ENCODE measurements around the gene GRIFIN.

GRIFIN gene, protein sequence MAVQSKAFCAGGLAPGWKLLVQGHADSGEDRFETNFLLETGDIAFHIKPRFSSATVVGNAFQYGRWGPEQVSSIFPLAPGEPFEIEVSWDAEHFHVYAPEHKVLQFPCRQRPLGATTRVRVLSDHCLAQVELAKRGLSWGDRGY

DNA sequence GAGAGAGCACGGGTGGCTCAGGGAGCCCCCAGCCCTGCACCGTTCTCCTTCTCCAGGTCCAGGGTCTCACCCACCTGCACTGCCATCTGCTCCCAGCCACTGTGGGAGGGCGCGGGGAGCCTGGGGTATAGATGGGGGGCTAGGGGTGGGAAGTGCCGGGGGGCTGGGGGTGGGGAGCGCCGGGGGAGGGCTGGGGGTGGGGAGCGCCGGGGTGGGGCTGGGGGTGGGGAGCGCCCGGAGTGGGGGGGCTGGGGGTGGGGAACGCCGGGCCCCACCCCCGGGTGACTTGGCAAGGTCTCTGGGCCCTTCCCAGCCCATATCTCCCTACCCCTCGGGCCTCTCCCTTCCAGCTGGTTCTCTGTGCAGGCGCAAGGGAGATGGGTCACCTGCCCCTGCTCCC lies at the start of gene GRIFIN:
Gene GRIFIN, minus strand, starts transcription at position 101 of the 400 bp plus-strand sequence. Its CDS starts 15 bp downstream, at position 86.
- DNase-seq (ENCODE audit: low read depth): no peak
- no peak within 1 kb of the TSS for H3K4me3 ChIP-seq (ENCODE audit: low read length)

DNA sequence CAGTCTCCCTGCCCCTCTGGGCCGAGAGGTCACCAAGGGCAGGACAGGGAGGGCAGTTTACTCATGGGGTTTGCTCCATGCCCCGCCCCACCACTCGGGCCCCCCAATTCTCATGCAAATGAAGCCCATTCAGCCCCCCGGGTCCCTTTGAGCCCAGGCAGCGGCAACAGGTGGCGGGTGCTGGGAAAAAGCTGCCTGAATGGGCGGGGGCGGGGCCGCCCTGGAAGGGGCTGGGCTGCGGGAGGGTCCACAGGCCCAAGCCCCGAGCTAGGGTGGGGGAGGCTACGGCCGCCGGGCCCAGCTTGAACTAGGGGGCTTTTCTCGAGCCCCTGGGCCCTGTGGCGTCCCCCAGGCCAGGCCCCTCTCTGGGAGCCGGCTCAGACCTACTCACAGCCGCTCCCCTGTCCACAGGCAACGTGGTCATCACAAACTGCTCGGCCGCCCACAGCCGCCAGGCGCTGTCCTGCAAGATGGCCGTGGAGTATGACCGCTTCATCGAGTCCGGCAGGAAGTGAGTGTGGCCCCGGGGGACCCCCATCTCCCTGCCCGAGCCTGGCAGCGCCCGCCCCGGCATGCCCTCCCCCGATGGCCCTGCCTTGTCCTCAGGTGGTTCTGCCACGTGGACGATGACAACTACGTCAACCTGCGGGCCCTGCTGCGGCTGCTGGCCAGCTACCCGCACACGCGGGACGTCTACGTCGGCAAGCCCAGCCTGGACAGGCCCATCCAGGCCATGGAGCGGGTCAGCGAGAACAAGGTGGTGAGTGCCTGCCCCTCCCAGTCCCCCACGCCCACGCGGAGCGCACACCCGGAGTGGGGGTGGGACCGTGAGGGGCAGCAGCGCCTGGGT lies 48.8 kb upstream of the GRIFIN start:
- TF ChIP-seq, protein P1, sequence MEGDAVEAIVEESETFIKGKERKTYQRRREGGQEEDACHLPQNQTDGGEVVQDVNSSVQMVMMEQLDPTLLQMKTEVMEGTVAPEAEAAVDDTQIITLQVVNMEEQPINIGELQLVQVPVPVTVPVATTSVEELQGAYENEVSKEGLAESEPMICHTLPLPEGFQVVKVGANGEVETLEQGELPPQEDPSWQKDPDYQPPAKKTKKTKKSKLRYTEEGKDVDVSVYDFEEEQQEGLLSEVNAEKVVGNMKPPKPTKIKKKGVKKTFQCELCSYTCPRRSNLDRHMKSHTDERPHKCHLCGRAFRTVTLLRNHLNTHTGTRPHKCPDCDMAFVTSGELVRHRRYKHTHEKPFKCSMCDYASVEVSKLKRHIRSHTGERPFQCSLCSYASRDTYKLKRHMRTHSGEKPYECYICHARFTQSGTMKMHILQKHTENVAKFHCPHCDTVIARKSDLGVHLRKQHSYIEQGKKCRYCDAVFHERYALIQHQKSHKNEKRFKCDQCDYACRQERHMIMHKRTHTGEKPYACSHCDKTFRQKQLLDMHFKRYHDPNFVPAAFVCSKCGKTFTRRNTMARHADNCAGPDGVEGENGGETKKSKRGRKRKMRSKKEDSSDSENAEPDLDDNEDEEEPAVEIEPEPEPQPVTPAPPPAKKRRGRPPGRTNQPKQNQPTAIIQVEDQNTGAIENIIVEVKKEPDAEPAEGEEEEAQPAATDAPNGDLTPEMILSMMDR (IDR thresholded peaks at IDR 0.05; ENCODE audit: insufficient read depth, low read depth, low read length, missing control alignments): no peak
- no peak for DNase-seq (ENCODE audit: low read depth)
- no peak overlapping the region for H3K4me3 ChIP-seq (ENCODE audit: low read length)

More for the DNA sequence above, at the start of gene GRIFIN:
- TF ChIP-seq, protein P1 (IDR thresholded peaks at IDR 0.05; ENCODE audit: insufficient read depth, low read depth, low read length, missing control alignments): no peak

DNA sequence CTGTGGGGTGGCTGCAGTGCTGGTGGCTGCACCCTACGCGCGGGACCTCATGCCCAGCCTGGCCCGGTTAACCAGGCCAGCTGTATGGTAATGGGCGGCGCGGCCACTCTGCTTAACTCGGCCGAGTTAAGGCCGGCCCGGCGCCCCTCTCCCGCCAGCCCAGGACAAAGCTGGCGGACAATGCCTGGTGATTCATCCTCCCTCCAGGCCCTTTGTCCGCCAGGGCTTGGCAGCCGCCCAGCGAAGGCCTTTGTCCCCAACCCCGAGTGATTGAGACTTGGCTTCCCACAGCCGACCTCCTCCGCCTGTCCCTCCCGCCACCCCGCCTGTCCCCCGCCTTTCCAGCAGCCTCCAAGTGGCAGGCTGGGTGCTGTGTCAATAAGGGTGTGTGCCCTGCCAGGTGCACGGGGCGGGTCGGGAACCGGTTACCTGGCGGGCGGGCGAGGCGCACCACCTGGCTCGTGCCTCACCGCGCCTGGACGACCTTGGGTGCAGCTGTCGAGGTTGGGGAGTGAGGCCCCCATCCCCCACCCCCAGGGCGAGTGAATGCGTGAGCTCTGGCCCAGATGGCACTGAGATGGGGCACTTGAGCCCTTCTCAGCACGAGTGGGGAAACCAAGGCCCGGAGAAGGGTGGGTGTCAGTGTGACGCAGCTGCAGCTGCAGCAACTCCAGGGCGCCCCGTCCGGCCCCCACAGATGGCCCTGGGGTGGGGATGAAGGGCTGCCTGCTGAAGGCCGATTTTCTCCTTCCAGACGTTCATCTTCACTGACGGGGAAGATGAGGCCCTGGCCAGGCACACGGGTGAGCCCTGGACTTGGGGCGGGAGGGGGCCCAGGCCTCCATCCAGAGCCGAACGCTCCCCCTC lies 48.0 kb upstream of the GRIFIN start:
- DNase-seq (ENCODE audit: low read depth): peak; percentile 85
- TF ChIP-seq, protein P1 (IDR thresholded peaks at IDR 0.05; ENCODE audit: insufficient read depth, low read depth, low read length, missing control alignments): no peak
- H3K4me3 ChIP-seq (ENCODE audit: low read length): peak overlapping the region; percentile 25

DNA sequence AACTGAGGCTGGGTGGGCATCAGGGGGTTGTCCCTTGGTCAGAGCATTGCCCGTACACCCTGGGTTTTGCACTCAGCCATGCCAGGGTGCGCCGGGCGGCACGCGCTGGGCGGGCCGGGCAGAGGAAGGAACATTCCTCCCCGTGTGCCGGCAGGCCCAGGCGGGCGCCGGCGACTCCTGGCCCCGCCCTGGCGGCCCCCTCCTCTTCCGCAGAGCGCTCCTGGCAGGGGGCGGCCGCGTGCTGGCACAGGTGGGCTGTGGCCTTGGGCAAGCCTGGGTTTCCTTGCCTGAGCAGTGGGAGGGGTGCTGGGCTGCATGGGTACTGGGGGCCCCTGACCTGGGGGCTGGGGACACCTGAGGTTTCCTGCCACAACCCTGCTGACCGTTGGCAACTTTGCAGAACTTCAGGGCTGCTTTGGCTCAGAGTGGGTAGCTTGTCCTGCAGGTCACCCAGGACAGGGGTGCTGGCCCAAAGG lies 47.3 kb upstream of the GRIFIN start:
- peak overlapping the region; percentile 25 for H3K4me3 ChIP-seq (ENCODE audit: low read length)
- TF ChIP-seq, protein P1 (IDR thresholded peaks at IDR 0.05; ENCODE audit: insufficient read depth, low read depth, low read length, missing control alignments): no peak
- peak; percentile 88 for DNase-seq (ENCODE audit: low read depth)

DNA sequence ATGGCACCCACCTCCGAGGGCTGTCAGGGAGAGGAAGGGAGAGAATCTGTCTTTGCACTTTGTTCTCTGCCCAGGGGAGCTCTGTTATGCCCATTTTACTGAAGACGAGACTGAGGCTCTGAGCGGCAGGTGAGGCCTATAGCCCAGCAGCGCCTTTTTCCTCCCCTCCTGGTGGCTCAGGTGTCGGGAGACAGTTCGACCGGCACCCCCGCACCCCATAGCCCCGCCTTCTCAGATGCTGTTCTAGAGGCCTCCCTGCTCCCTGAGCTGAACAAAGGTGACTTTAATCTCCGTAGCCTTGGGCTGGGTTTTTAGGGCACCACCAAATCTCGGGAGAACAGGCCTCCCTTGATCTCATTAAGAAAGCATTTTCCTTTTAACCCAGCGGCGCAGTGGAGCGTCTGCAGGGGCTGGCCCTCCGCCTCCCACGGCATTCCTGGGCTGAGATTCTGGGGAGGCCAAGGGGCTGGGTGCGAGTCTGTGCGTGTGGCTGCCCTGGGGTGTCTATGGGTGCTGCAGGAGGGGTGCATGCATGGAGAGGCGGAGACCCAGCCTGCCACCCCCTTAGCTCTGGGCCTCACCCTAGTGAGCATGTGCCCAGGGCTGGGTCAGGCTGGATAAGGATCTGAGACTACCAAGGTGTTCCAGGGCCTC lies 46.7 kb upstream of the GRIFIN start:
- peak; percentile 97 for DNase-seq (ENCODE audit: low read depth)
- H3K4me3 ChIP-seq (ENCODE audit: low read length): peak overlapping the region; percentile 68

More for the DNA sequence above, 46.7 kb upstream of the GRIFIN start:
- TF ChIP-seq, protein P1 (IDR thresholded peaks at IDR 0.05; ENCODE audit: insufficient read depth, low read depth, low read length, missing control alignments): peak; percentile 8

Data from epithelial cell of esophagus (primary cell).